GM23338 (cell line): Measurements from ENCODE around the gene CEP89. TPM values are rescaled to one million over a fixed set of nuclear protein-coding genes. Genes with fewer than 3 reads are reported as not detected.

Experiments used
- ATAC-seq: fragments of 200-7000 bp; cut with Tn5 transposase; 3 replicates; pipeline ENCODE4 v1.9.1; 2020
- DNase-seq: peaks from one replicate; pipeline ENCODE4 v3.0.0-alpha.2; 2015; ENCODE audit warnings: low spot score
- H2AFZ ChIP-seq: fragments of 200-600 bp; sonication (generic); 2 replicates; pipeline ENCODE4 v1.8.0; 2016; ENCODE audit warnings: antibody characterized with exemption, mild to moderate bottlenecking, moderate library complexity
- H3F3A ChIP-seq: fragments of 200-600 bp; sonication (generic); replicated peaks from 2 replicates; pipeline ENCODE4 v1.8.0; 2017; ENCODE audit warnings: antibody characterized with exemption, mixed run types, low read depth
- H3K27ac ChIP-seq: fragments of 200-600 bp; sonication (generic); 2 replicates; pipeline ENCODE4 v1.6.1; 2016; ENCODE audit warnings: low read depth
- H3K27me3 ChIP-seq: fragments of 200-600 bp; sonication (generic); 2 replicates; pipeline ENCODE4 v1.8.0; 2016; ENCODE audit warnings: mild to moderate bottlenecking, mixed run types, moderate library complexity; ENCODE audit not compliant: insufficient read depth
- H3K36me3 ChIP-seq: fragments of 200-600 bp; sonication (generic); 2 replicates; pipeline ENCODE4 v1.8.0; 2016; ENCODE audit warnings: mild to moderate bottlenecking; ENCODE audit not compliant: insufficient read depth
- H3K4me1 ChIP-seq: fragments of 200-600 bp; sonication (generic); 2 replicates; pipeline ENCODE4 v1.8.0; 2016; ENCODE audit warnings: mild to moderate bottlenecking, moderate library complexity; ENCODE audit not compliant: insufficient read depth
- H3K4me2 ChIP-seq: fragments of 200-600 bp; sonication (generic); 2 replicates; pipeline ENCODE4 v1.7.1; 2017; ENCODE audit warnings: mixed run types
- H3K4me3 ChIP-seq: fragments of 200-600 bp; sonication (generic); 2 replicates; pipeline ENCODE4 v1.6.1; 2016; ENCODE audit warnings: mixed run types
- H3K79me2 ChIP-seq: fragments of 200-600 bp; sonication (generic); replicated peaks from 2 replicates; pipeline ENCODE4 v1.8.0; 2017; ENCODE audit warnings: mild to moderate bottlenecking; ENCODE audit not compliant: insufficient read depth
- H3K9me2 ChIP-seq: fragments of 200-600 bp; sonication (generic); 2 replicates; pipeline ENCODE4 v1.8.0; 2017; ENCODE audit not compliant: insufficient read depth
- H4K20me1 ChIP-seq: fragments of 200-600 bp; sonication (generic); replicated peaks from 2 replicates; pipeline ENCODE4 v1.8.0; 2017; ENCODE audit warnings: mild to moderate bottlenecking; ENCODE audit not compliant: insufficient read depth
- H3K27ac Mint-ChIP-seq: 2 replicates; pipeline ENCODE4 v1.8.0; 2020; ENCODE audit warnings: inconsistent platforms, mild to moderate bottlenecking, moderate library complexity, mixed read lengths
- H3K27me3 Mint-ChIP-seq: 3 replicates; pipeline ENCODE4 v1.8.0; 2022; ENCODE audit warnings: low read depth, mild to moderate bottlenecking, moderate library complexity, mixed read lengths, inconsistent platforms; ENCODE audit not compliant: insufficient read depth, poor library complexity
- H3K36me3 Mint-ChIP-seq: 3 replicates; pipeline ENCODE4 v1.8.0; 2021; ENCODE audit warnings: low read depth, mild to moderate bottlenecking, inconsistent platforms, moderate library complexity, mixed read lengths
- H3K4me1 Mint-ChIP-seq: 3 replicates; pipeline ENCODE4 v1.8.0; 2020; ENCODE audit warnings: mild to moderate bottlenecking, inconsistent platforms, mixed read lengths
- H3K4me3 Mint-ChIP-seq: 3 replicates; pipeline ENCODE4 v1.8.0; 2021; ENCODE audit warnings: moderate library complexity, mild to moderate bottlenecking, inconsistent platforms, mixed read lengths
- H3K9me3 Mint-ChIP-seq: 3 replicates; pipeline ENCODE4 v1.8.0; 2020; ENCODE audit warnings: moderate library complexity, mild to moderate bottlenecking, inconsistent platforms, mixed read lengths
- CREB1 ChIP-seq: fragments of 250-450 bp; sonication (Bioruptor Pico); IDR thresholded peaks from 2 replicates; pipeline ENCODE4 v1.5.0; 2020; ENCODE audit warnings: low read depth, mild to moderate bottlenecking, moderate library complexity
- EZH2 ChIP-seq: fragments of 200-600 bp; sonication (generic); IDR thresholded peaks from one replicate; pipeline ENCODE4 v1.8.0; 2017; ENCODE audit warnings: antibody characterized with exemption, mild to moderate bottlenecking, low read depth; ENCODE audit not compliant: unreplicated experiment
- EZH2phosphoT487 ChIP-seq: fragments of 200-600 bp; sonication (generic); IDR thresholded peaks from one replicate; pipeline ENCODE4 v1.8.1; 2018; ENCODE audit warnings: antibody characterized with exemption; ENCODE audit not compliant: unreplicated experiment
- JUNB ChIP-seq: IDR thresholded peaks from one replicate; pipeline ENCODE4 v1.6.1; 2016; ENCODE audit warnings: antibody characterized with exemption; ENCODE audit not compliant: unreplicated experiment
- NANOG ChIP-seq: IDR thresholded peaks from 2 replicates; pipeline ENCODE4 v1.6.1; 2016; ENCODE audit warnings: antibody characterized with exemption, borderline replicate concordance
- POLR2AphosphoS5 ChIP-seq: IDR thresholded peaks from 2 replicates; pipeline ENCODE4 v1.6.1; 2016; ENCODE audit warnings: antibody characterized with exemption, low read depth
- STAT1 ChIP-seq: IDR thresholded peaks from one replicate; pipeline ENCODE4 v1.6.1; 2016; ENCODE audit warnings: antibody characterized with exemption; ENCODE audit not compliant: unreplicated experiment
- ZNF114 ChIP-seq: fragments of 250-450 bp; sonication (Bioruptor Pico); IDR thresholded peaks from 2 replicates; pipeline ENCODE4 v1.5.0; 2020; ENCODE audit warnings: mild to moderate bottlenecking, moderate library complexity
- ZNF331 ChIP-seq: fragments of 250-450 bp; sonication (Bioruptor Pico); IDR thresholded peaks from 2 replicates; pipeline ENCODE4 v1.5.0; 2020; ENCODE audit warnings: low read depth, mild to moderate bottlenecking, moderate library complexity
- polyA plus RNA-seq: library from polyadenylated mRNA; unstranded; fragments of >200 nt; fragmentation: Nextera tagmentation; extraction: Ambion mirVana; gene quantifications from 2 replicates; pipeline ENCODE4 v1.2.1, GENCODE V29; 2016
- total RNA-seq: library from RNA; depleted of rRNA; stranded (reverse); fragments of >200 nt; shearing (Covaris generic); gene quantifications from 2 replicates; pipeline ENCODE4 v1.2.3, GENCODE V29; 2014
- TF ChIP-seq, protein P1 (sequence below), 2 experiments: fragments of 200-600 bp in 1 of 2; sonication (generic) in 1 of 2; conservative IDR thresholded peaks; 2 replicates each; pipeline versions ENCODE4 v1.5.1 to v1.6.1; 2016 to 2017; ENCODE audit warnings: antibody characterized with exemption in 2 of 2, low read depth in 2 of 2, mild to moderate bottlenecking in 2 of 2, moderate library complexity in 1 of 2
- TF ChIP-seq, protein P2 (sequence below): IDR thresholded peaks from 2 replicates; pipeline ENCODE4 v1.6.1; 2016; ENCODE audit warnings: antibody characterized with exemption
- TF ChIP-seq, protein P3 (sequence below): fragments of 250-450 bp; sonication (Bioruptor Pico); IDR thresholded peaks from 2 replicates; pipeline ENCODE4 v1.5.0; 2020; ENCODE audit warnings: mild to moderate bottlenecking, moderate library complexity
- TF ChIP-seq, protein P4 (sequence below): IDR thresholded peaks from one replicate; pipeline ENCODE4 v1.6.1; 2018; ENCODE audit warnings: antibody characterized with exemption; ENCODE audit not compliant: unreplicated experiment

CEP89 gene
- total and polyA plus RNA-seq, 2 experiments from 2014 or later, result 13.4 to 17.5 TPM

DNA sequence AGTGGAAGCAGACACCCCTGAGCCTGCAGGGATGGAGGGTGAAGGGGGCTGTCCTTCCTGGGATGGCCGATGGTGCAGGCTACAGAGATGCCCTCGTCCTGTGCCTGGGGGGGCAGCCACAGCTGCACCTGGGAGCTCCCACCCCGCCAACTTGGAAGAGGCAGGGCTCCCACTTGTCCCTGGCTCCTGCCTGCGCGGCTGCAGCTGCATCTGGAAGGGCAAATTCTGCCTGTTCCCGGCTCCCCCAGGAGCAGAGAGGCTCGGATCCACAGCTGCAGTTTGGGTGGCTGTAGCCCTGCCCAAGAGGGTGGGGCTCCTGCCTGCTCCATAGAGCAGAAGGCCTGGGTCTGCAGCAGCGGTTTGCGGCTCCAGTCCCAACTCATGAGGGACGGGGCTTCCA is 2.2 kb downstream of the CEP89 start:
- TF ChIP-seq, protein P1, sequence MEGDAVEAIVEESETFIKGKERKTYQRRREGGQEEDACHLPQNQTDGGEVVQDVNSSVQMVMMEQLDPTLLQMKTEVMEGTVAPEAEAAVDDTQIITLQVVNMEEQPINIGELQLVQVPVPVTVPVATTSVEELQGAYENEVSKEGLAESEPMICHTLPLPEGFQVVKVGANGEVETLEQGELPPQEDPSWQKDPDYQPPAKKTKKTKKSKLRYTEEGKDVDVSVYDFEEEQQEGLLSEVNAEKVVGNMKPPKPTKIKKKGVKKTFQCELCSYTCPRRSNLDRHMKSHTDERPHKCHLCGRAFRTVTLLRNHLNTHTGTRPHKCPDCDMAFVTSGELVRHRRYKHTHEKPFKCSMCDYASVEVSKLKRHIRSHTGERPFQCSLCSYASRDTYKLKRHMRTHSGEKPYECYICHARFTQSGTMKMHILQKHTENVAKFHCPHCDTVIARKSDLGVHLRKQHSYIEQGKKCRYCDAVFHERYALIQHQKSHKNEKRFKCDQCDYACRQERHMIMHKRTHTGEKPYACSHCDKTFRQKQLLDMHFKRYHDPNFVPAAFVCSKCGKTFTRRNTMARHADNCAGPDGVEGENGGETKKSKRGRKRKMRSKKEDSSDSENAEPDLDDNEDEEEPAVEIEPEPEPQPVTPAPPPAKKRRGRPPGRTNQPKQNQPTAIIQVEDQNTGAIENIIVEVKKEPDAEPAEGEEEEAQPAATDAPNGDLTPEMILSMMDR (conservative IDR thresholded peaks at IDR 0.05; ENCODE audit: low read depth in 2 of 2), result no peak
- TF ChIP-seq, protein P2, sequence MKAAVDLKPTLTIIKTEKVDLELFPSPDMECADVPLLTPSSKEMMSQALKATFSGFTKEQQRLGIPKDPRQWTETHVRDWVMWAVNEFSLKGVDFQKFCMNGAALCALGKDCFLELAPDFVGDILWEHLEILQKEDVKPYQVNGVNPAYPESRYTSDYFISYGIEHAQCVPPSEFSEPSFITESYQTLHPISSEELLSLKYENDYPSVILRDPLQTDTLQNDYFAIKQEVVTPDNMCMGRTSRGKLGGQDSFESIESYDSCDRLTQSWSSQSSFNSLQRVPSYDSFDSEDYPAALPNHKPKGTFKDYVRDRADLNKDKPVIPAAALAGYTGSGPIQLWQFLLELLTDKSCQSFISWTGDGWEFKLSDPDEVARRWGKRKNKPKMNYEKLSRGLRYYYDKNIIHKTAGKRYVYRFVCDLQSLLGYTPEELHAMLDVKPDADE, result no peak
- TF ChIP-seq NANOG, result no peak
- TF ChIP-seq EZH2phosphoT487, result no peak
- no peak for TF ChIP-seq EZH2
- TF ChIP-seq, protein P3, sequence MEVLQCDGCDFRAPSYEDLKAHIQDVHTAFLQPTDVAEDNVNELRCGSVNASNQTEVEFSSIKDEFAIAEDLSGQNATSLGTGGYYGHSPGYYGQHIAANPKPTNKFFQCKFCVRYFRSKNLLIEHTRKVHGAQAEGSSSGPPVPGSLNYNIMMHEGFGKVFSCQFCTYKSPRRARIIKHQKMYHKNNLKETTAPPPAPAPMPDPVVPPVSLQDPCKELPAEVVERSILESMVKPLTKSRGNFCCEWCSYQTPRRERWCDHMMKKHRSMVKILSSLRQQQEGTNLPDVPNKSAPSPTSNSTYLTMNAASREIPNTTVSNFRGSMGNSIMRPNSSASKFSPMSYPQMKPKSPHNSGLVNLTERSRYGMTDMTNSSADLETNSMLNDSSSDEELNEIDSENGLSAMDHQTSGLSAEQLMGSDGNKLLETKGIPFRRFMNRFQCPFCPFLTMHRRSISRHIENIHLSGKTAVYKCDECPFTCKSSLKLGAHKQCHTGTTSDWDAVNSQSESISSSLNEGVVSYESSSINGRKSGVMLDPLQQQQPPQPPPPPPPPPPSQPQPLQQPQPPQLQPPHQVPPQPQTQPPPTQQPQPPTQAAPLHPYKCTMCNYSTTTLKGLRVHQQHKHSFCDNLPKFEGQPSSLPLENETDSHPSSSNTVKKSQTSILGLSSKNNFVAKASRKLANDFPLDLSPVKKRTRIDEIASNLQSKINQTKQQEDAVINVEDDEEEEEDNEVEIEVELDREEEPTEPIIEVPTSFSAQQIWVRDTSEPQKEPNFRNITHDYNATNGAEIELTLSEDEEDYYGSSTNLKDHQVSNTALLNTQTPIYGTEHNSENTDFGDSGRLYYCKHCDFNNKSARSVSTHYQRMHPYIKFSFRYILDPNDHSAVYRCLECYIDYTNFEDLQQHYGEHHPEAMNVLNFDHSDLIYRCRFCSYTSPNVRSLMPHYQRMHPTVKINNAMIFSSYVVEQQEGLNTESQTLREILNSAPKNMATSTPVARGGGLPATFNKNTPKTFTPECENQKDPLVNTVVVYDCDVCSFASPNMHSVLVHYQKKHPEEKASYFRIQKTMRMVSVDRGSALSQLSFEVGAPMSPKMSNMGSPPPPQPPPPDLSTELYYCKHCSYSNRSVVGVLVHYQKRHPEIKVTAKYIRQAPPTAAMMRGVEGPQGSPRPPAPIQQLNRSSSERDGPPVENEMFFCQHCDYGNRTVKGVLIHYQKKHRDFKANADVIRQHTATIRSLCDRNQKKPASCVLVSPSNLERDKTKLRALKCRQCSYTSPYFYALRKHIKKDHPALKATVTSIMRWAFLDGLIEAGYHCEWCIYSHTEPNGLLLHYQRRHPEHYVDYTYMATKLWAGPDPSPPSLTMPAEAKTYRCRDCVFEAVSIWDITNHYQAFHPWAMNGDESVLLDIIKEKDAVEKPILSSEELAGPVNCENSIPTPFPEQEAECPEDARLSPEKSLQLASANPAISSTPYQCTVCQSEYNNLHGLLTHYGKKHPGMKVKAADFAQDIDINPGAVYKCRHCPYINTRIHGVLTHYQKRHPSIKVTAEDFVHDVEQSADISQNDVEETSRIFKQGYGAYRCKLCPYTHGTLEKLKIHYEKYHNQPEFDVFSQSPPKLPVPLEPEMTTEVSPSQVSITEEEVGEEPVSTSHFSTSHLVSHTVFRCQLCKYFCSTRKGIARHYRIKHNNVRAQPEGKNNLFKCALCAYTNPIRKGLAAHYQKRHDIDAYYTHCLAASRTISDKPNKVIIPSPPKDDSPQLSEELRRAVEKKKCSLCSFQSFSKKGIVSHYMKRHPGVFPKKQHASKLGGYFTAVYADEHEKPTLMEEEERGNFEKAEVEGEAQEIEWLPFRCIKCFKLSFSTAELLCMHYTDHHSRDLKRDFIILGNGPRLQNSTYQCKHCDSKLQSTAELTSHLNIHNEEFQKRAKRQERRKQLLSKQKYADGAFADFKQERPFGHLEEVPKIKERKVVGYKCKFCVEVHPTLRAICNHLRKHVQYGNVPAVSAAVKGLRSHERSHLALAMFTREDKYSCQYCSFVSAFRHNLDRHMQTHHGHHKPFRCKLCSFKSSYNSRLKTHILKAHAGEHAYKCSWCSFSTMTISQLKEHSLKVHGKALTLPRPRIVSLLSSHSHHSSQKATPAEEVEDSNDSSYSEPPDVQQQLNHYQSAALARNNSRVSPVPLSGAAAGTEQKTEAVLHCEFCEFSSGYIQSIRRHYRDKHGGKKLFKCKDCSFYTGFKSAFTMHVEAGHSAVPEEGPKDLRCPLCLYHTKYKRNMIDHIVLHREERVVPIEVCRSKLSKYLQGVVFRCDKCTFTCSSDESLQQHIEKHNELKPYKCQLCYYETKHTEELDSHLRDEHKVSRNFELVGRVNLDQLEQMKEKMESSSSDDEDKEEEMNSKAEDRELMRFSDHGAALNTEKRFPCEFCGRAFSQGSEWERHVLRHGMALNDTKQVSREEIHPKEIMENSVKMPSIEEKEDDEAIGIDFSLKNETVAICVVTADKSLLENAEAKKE (CRISPR knock-in tag), result no peak
- TF ChIP-seq STAT1, result no peak
- no peak for TF ChIP-seq CREB1
- TF ChIP-seq ZNF331 (CRISPR knock-in tag), result no peak
- no peak for TF ChIP-seq POLR2AphosphoS5
- no peak for TF ChIP-seq ZNF114 (CRISPR knock-in tag)
- TF ChIP-seq JUNB, result no peak
- TF ChIP-seq, protein P4, sequence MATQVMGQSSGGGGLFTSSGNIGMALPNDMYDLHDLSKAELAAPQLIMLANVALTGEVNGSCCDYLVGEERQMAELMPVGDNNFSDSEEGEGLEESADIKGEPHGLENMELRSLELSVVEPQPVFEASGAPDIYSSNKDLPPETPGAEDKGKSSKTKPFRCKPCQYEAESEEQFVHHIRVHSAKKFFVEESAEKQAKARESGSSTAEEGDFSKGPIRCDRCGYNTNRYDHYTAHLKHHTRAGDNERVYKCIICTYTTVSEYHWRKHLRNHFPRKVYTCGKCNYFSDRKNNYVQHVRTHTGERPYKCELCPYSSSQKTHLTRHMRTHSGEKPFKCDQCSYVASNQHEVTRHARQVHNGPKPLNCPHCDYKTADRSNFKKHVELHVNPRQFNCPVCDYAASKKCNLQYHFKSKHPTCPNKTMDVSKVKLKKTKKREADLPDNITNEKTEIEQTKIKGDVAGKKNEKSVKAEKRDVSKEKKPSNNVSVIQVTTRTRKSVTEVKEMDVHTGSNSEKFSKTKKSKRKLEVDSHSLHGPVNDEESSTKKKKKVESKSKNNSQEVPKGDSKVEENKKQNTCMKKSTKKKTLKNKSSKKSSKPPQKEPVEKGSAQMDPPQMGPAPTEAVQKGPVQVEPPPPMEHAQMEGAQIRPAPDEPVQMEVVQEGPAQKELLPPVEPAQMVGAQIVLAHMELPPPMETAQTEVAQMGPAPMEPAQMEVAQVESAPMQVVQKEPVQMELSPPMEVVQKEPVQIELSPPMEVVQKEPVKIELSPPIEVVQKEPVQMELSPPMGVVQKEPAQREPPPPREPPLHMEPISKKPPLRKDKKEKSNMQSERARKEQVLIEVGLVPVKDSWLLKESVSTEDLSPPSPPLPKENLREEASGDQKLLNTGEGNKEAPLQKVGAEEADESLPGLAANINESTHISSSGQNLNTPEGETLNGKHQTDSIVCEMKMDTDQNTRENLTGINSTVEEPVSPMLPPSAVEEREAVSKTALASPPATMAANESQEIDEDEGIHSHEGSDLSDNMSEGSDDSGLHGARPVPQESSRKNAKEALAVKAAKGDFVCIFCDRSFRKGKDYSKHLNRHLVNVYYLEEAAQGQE, result no peak
- no peaks in the 10 kb centered on the region for H3K36me3 ChIP-seq
- H3K27ac ChIP-seq, result no peak overlapping the region
- H3K4me3 ChIP-seq, result no peak overlapping the region
- no peaks in the 10 kb centered on the region for H3K4me1 ChIP-seq
- no peaks in the 10 kb centered on the region for H3F3A ChIP-seq
- ATAC-seq (no peak), DNase-seq (no peak)
- peaks cover 14% of the 10 kb centered on the region for H3K36me3 Mint-ChIP-seq
- H3K4me1 Mint-ChIP-seq, result no peaks in the 10 kb centered on the region
- H3K4me3 Mint-ChIP-seq, result no peak overlapping the region
- H3K27me3 ChIP-seq, result no peaks in the 10 kb centered on the region
- no peak overlapping the region for H3K27ac Mint-ChIP-seq
- peaks cover 10% of the 10 kb centered on the region for H3K27me3 Mint-ChIP-seq
- no peak overlapping the region for H2AFZ ChIP-seq
- H3K79me2 ChIP-seq, result peaks cover 15% of the 10 kb centered on the region
- H3K9me3 Mint-ChIP-seq, result no peaks in the 10 kb centered on the region
- no peak overlapping the region for H3K4me2 ChIP-seq
- H3K9me2 ChIP-seq, result no peaks in the 10 kb centered on the region
- H4K20me1 ChIP-seq, result 0 out of 2 replicates have a peak, but pooled peaks cover 4% of the 10 kb centered on the region
